Activated CD4-positive, alpha-beta T cell treated with anti-CD3 and anti-CD28 coated beads, Interleukin-2, Interleukin-4, amounts not matched to agents 100 ng/mL and 50 ng/mL, durations not matched to agents 16 hours and 8 hours (primary cell): ENCODE measurements around the gene CTNNA2.

Source experiments
- DNase-seq: peaks from one replicate; pipeline ENCODE4 v3.0.0-alpha.2; 2020; ENCODE audit warnings: low spot score

Gene CTNNA2

DNA sequence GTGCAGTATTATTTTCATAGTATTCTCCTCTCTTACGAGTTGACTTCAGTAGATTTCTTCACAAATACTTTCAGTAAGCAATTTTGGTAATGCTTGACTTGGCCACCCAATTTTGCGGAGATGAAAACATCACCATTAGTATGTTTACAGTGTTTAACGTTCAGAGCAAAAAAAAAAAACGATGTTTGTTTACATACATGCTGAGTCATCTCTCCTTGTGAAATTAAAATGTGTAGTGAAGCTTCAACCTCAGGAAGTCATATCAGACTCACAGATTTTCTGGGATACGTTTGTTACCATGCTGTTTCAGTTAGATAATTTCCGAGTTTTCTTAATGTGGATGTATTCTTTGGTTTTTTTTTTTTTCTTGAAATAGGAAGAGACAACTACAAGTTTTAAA, 100.1 kb downstream of the CTNNA2 start:
- no peak for DNase-seq

GRCh38 chr2:79619442-79619841, 106.6 kb downstream of the CTNNA2 start:
- DNase-seq, result no peak

DNA sequence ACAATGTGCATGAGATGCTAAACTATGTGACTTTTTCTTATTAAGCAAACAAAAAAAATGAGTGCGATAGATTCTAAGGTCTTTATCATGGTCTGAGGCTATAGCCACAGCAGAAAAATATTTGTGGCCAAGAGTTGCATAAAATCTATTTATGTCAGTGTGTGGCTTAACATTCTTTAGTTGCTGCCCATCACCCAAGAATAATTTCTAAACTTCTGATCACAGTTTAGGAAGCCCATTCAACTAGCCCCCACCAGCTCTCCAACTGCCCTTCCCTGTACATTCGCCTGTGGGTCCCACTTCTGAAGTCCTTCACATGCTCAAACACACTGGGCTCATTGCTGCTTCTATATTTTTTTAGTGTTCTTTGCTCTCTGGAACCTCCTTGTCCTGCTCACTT, 107.1 kb downstream of the CTNNA2 start:
- no peak for DNase-seq

GRCh38 chr2:79620679-79621078, 107.8 kb downstream of the CTNNA2 start:
- no peak for DNase-seq

- DNase-seq, result no peak
These were observed 108.4 kb downstream of the CTNNA2 start for GRCh38 chr2:79621252-79621651.

- DNase-seq, result no peak
These were observed 108.9 kb downstream of the CTNNA2 start for GRCh38 chr2:79621755-79622154.

GRCh38 chr2:79622508-79622907, 109.7 kb downstream of the CTNNA2 start:
- DNase-seq, result no peak

- no peak for DNase-seq
These were observed 114.4 kb downstream of the CTNNA2 start for GRCh38 chr2:79627237-79627636.

DNA sequence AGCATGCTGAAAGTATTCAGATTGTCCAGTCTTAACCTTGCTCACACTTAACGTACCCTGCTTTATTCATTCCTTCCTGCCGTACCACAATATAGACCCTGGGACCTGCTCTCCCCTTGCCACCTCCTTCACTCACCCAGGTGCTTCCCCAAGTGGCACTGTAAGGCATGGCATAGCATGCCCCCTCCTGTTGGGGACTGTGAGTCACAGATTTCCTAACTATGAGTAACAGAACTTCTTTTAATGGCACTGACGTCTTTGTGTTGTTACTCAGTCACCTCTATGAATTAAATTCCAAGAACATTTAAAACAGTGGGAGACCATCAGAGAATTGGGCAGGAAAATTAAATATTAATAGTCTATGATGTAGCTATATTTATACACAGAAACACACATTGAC, 117.2 kb downstream of the CTNNA2 start:
- DNase-seq, result no peak

- DNase-seq, result no peak
These were observed 118.2 kb downstream of the CTNNA2 start for GRCh38 chr2:79630972-79631557.

DNA sequence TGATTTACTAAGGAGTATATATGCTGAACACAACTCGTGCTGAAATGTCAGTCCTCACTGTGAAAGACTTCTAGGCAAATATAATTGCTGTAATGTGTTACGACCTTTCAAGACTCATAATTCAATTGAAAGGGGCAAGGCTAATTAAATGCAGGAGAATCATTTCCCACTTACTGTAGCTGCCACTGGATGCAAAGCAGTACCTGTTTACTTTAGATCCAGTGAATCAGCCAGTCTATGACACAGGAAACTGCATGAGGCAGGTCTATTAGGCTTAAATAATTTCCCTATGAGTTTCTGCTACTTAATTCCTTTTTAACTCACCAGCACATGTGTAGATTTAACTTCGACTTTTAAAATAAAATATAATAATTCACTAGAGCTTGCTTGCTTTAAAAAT, 125.6 kb downstream of the CTNNA2 start:
- DNase-seq, result no peak

GRCh38 chr2:79638954-79639353, 126.1 kb downstream of the CTNNA2 start:
- DNase-seq, result no peak

DNA sequence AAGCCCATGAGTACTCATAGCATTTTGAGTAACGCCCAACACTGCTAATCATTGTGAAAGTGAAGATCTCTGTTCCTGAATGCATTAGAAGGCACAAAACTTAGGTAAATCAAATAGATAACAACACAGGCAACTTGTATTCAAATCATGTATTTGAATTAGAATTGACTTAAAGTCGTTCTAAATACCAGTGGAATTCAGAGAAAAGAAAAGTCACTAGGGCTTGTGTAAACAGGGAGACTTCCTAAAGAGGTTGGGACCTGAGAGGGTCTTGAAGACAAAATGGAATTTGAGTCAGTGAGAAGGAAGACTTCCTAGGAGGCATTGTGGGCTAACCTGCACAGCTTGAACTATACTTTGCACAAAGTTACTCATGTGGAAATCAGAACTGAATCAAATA, 127.2 kb downstream of the CTNNA2 start:
- DNase-seq, result no peak

- DNase-seq, result no peak
These were observed 136.7 kb downstream of the CTNNA2 start for GRCh38 chr2:79649531-79649930.

GRCh38 chr2:79660557-79660956, 147.7 kb downstream of the CTNNA2 start:
- DNase-seq, result no peak

DNA sequence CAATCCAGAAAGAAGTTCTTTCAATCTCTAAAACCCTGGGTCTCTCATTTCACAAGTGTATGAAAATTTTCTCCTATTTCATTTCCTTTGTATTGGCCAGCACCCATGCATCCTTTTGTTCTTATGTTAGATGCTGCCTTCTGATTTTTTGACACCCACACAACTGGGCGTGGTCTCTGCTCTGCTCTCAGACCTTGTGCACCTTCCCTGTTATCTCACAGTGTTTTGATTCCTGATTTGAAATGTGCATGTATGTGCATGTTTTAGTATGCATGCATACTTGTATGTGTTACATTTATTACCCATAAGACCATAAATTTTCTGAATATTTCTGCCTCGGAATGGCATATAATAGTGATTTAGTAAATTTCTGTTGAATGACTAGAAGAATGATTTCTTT, 152.2 kb downstream of the CTNNA2 start:
- DNase-seq, result no peak

GRCh38 chr2:79666430-79666829, 153.6 kb downstream of the CTNNA2 start:
- DNase-seq, result no peak

DNA sequence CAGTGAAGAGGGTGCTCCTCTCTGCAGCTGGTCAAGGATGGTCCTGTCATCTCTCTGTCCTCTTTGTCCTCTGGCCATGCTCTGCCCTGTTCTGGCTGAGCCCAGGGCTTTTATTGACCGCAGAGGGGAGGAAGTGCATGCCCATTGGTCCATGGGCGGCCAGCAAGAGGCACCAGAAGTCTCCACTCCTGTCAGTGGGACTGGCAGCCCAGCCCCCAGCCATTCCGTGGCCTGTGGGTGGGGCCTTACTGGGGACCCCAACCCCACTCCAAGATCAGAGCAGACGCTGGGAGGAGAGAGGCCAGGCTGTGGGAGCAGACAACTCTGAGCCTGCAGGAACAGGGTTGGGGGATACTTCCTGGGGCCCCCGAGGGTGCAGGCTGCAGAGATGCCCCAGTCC, 156.9 kb downstream of the CTNNA2 start:
- DNase-seq, result no peak

GRCh38 chr2:79670198-79670597, 157.3 kb downstream of the CTNNA2 start:
- no peak for DNase-seq

DNA sequence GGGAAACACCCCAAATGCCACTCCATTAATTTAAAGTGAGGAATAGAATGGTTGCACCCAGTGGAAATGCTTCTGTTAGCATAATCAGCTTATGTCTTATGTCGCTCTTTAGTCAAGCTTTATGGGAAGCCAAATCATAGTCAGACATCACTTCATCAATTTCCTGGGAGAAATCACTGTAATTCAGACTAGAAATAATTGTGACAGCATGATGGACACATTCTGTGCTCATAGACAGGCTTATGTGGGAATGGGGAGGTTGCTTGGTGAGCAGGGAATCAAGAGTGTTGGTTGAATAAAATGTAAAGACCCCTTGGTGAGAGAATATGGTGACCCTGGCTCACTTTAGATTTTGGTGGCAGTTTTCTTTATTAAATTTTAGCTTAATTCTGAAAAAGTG, 174.0 kb downstream of the CTNNA2 start:
- no peak for DNase-seq

GRCh38 chr2:79695248-79695647, 182.4 kb downstream of the CTNNA2 start:
- no peak for DNase-seq

GRCh38 chr2:79697200-79697599, 184.3 kb downstream of the CTNNA2 start:
- no peak for DNase-seq

DNA sequence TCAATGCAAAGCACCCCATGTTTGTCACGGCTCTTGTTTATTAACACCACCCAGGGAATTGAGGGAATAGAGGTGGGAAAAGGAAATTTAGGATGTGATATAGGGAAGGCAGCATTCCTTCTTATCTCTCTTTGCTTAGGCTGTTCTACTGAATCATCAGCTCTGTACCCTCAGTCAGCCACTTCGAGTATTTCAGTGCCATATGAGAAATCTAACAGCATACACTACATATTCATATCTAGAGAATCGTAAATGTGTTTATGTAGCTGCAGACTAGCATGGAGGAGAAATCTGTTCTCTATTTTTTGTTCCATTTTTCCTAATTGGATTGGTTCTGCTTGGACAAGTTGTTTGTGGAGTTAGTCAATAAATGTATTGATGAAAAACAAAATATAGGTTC, 187.8 kb downstream of the CTNNA2 start:
- DNase-seq, result no peak

- no peak for DNase-seq
These were observed 190.1 kb downstream of the CTNNA2 start for GRCh38 chr2:79702905-79703304.

- no peak for DNase-seq
These were observed 198.2 kb downstream of the CTNNA2 start for GRCh38 chr2:79711098-79711497.
